ENCODE results near the gene DNAJC10.

The DNAJC10 gene

DNA sequence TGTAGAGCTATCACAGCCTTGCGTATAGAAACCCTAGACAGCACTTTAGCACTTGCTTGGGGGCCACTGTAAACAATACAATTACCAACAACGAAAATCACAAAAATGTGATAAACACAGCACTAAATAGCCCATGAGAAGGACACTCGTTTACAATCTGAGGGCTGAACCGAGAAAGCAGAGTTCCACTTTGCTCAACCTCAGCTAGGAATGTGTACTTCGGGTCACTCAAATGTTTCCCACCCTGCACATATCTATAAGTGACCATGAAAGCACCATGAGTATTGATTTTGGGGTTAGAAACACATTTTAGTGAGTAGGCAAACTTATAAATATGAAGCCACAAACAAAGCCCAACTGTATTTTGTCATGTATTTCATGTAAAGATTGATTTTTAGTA is 88.1 kb downstream of the DNAJC10 start:
- DNase-seq: no peak

- no peak for DNase-seq
Measured at GRCh38 chr2:182807319-182807718, 91.3 kb downstream of the DNAJC10 start.

- DNase-seq: no peak
Measured at GRCh38 chr2:182810087-182810486, 94.0 kb downstream of the DNAJC10 start.

- no peak for DNase-seq
Measured at GRCh38 chr2:182814380-182814779, 98.3 kb downstream of the DNAJC10 start.

DNA sequence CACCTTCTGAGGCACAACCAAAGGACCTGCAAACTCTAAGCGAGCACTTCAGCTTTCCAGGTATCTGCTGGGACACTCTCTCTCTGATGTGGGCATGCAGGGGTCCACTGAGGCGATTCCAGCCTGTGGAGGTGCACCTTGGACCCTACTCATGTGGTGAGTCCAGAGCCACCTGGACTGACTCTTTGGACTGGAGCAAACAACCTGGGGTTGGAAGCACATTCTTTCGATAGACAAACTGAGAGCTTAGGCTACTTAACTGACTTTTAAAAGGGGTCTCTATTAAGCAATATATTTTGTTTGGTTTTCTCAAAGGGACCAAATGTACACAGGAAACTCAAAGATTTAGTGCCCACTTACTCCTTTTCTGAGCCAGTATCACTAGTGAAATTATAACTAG is 98.7 kb downstream of the DNAJC10 start:
- no peak for DNase-seq

GRCh38 chr2:182816866-182817265 is 100.8 kb downstream of the DNAJC10 start:
- no peak for DNase-seq

DNA sequence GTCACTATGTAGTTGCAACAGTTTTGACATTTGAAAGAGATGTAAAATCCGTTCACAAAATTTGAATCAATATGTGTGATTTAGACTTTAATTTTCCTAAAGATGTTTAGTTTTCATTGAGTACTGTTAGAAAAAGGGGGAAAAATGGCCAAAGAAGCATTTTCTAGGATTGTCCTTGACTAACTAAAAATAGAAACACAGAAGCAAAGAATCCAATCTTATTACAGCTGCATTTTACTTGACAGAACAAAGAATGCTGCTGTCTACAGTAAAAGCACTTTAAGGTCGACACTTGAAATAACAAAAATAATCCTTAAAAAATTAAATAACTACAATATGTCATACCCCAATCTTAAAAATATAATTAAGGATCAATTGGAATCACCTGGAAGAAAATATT is 101.5 kb downstream of the DNAJC10 start:
- DNase-seq: no peak

DNA sequence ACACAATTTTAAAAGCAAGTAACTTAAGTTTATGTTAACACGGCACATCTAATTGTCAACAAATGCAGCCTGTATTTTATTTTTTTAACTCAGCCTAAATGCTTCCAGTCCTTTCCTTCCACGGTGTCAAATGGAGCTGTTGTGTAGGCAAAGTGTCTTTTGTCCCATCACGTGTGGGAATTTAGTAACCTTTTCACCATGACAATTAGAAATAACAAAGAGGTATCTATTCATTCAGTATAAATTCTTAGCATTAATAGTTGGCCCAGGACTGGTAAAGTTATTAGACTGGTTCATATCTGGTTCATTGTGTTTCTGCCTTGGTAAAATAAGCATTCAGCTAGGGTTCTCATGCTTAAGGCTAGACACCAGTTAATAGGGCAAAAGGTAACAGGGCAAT is 102.4 kb downstream of the DNAJC10 start:
- no peak for DNase-seq

DNA sequence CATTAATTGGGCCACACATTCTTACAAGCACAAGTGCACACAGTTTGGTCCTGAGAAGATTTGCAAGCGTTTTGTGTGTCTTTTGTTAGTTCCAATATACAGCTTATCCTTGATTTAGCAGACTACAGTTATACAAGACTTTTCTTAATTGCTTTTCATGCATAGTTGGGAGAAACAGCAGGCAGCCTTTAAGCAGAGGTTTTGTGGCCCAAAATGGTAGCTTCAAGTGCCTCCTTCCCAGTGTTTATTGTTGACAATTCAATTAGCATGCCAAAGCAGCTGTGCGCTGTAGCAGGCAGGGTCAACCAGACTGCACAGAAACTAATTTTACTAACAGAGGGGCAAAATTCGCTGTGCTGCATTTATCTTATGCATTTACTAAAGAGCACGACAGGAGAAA is 102.9 kb downstream of the DNAJC10 start:
- DNase-seq: no peak

GRCh38 chr2:182819412-182819811 is 103.4 kb downstream of the DNAJC10 start:
- DNase-seq: no peak

GRCh38 chr2:182821182-182821581 is 105.1 kb downstream of the DNAJC10 start:
- DNase-seq: no peak

- DNase-seq: no peak
Measured at GRCh38 chr2:182822733-182823132, 106.7 kb downstream of the DNAJC10 start.

DNA sequence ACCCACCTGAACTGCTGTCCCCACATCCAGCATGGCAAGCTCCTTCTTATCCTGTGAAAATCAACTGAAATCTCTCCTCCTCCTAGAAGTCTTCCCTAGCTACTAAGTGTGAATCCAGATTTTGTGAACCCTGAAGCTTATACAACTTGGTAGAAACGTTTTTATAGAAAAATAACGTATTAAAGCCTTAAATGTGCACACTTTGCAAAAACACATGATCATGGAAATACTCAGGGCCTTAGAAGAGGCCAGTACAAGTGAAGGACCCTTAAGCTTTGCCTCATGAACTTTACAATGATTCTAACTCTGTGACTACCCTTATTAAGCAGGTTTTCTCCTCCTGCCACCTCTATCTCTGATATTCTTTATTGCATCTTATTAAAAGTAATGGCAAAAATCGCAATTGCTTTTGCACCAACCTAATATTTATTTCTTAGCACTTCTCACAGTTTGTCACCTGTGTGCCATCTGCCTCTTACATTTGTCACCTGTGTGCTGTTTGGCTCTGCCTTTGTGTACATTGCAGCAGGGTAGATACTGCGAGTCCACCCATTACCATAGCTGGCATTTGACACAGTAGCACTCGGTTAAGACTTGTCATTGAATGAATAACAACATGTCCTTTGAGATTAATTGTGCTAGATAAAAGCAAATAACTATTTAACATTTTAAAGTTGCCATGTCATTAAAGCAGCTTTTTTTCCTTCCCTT is 108.2 kb downstream of the DNAJC10 start:
- no peak for DNase-seq

GRCh38 chr2:182824767-182825158 is 108.7 kb downstream of the DNAJC10 start:
- no peak for DNase-seq

- DNase-seq: no peak
Measured at GRCh38 chr2:182826064-182826463, 110.0 kb downstream of the DNAJC10 start.

GRCh38 chr2:182826496-182826895 is 110.4 kb downstream of the DNAJC10 start:
- no peak for DNase-seq

DNA sequence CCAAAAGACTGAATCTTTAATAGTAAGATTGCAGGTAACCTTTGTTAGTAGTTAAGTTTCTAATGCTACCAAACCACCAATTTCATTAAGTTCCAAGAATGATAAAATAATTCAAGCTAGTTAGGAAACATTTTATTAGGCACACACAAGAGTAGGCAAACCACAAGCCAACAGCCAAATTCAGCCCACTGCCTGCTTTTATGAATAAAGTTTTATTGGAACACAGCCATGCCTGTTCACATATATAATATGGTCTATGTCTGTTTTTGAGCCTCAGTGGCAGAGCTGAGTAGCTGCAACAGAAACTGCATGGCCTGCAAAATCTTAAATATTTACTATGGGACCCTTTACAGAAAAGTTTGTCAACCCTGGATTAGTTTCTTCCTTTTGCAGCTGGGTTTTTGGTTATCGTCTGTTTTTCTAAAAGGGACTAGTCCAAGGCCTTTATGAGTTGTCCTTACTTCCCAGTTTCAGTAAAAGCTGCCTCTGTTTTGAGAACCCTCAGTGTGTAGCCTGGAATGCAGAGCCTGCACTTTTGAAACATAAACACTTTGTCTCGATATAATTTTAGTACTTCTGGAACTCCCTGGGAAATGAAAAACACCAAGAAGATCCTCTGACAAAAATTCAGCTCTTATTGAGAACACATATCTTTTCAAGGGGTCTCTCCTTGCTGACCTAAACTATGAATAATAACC is 111.3 kb downstream of the DNAJC10 start:
- no peak for DNase-seq

GRCh38 chr2:182831101-182831500 is 115.0 kb downstream of the DNAJC10 start:
- DNase-seq: no peak

DNA sequence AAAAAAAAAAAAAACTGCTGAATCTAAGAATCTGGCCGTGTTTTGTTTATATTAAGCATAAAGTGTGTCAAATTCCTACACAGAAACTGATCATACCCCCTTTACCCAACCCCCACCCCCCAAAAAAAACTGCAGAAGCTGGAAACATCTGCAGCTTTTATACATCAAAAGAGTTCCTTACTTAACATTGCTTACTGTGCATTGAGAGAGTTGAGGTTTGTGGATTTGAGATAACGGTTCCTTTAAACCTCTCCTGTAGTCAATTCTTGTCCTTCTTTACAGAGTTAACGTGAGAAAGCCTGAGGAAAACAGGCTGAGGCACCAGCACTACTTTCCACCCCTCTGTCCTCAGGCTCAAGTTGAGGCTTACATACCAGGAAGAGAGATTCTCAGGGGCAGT is 115.9 kb downstream of the DNAJC10 start:
- no peak for DNase-seq

DNA sequence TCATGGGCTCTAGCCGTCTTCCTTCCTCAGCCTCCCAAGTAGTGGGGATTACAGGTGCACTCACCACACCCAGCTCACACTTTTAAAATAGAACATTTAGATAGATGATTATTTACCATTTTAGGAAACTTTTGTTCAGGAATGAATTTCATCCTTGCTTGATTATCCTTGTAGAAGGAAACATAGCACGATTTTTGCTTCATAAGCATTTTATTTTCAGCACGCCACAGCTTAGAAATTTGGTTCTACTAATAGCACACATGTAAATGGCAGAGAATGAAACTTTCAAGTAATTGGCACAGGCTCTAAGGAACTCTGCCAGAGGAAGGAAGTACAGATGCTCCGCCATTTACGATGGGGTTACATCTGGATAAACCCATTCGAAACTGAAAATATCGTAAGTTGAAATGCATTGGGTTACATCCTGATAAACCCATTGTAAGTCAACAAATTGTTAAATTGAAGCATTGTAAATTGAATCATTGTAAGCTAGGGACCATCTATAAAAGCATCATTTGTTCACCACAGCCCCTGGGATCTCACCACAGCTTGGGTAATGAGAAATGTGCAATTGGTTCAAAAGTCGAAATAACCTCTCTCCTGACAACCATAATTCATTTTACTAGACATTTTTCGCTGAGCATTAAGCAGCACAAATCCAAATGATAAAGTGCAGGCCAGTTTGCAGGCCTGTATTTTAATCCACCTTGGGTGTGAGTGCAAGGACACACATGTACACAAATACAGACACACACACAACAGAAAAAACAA is 117.2 kb downstream of the DNAJC10 start:
- DNase-seq: no peak

DNA sequence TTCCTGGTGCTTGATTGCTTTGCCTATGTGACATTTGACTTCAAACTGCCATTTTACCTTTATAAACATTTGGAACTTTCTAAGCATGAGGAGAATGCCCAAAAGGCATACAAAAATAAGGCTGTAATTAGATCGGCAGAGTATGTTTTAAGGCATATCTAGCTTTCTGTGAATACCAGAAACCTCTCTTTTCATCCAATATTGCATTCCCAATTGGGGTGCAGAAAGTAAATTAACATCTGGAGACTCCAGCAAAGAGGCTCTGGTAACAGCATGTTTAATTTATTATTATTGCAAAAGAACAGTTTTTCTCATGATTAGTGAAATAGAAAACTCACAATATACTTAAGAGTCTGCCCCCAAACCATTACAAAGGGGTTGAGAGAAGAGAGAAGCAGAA is 118.2 kb downstream of the DNAJC10 start:
- DNase-seq: no peak

- no peak for DNase-seq
Measured at GRCh38 chr2:182836451-182836850, 120.4 kb downstream of the DNAJC10 start.

Data from activated CD4-positive, alpha-beta T cell treated with anti-CD3 and anti-CD28 coated beads, Interleukin-2, amount 50 U/mL, for 4 hours (primary cell).